Hematopoietic multipotent progenitor cell treated with erythropoietin and hydrocortisone succinate and interleukin-3 and kit ligand, for 15 days (in vitro differentiated cells): ENCODE measurements around the gene IGSF9.
"Not testable (repeated sequence)": the region's sequence is repeated elsewhere in the genome, so short reads cannot be mapped to it uniquely, and the experiment has no call there.

Experiments used
- DNase-seq: peaks from one replicate; pipeline ENCODE4 v3.0.0-alpha.2; 2015; ENCODE audit warnings: low spot score

IGSF9 gene

GRCh38 chr1:159920202-159920601, 25.2 kb downstream of the IGSF9 start:
- no peak for DNase-seq

- no peak for DNase-seq
Measured at GRCh38 chr1:159919236-159919865, 26.1 kb downstream of the IGSF9 start.

GRCh38 chr1:159918352-159919200, 26.8 kb downstream of the IGSF9 start:
- no peak for DNase-seq

- DNase-seq = no peak
Measured at GRCh38 chr1:159917533-159918351, 27.7 kb downstream of the IGSF9 start.

- DNase-seq = no peak
Measured at GRCh38 chr1:159916242-159917051, 29.0 kb downstream of the IGSF9 start.

- no peak for DNase-seq
Measured at GRCh38 chr1:159915571-159916241, 29.7 kb downstream of the IGSF9 start.

GRCh38 chr1:159914252-159915018, 31.0 kb downstream of the IGSF9 start:
- no peak for DNase-seq

GRCh38 chr1:159913451-159914192, 31.8 kb downstream of the IGSF9 start:
- DNase-seq = no peak

- DNase-seq = no peak
Measured at GRCh38 chr1:159911326-159912070, 33.9 kb downstream of the IGSF9 start.

GRCh38 chr1:159908031-159908940, 37.1 kb downstream of the IGSF9 start:
- DNase-seq = peak; percentile 69

GRCh38 chr1:159906960-159907359, 38.5 kb downstream of the IGSF9 start:
- no peak for DNase-seq

- DNase-seq = not testable (repeated sequence)
Measured at GRCh38 chr1:159904036-159904435, 41.4 kb downstream of the IGSF9 start.

- no peak for DNase-seq
Measured at GRCh38 chr1:159902541-159902940, 42.9 kb downstream of the IGSF9 start.

- no peak for DNase-seq
Measured at GRCh38 chr1:159900755-159901360, 44.6 kb downstream of the IGSF9 start.

GRCh38 chr1:159900086-159900680, 45.2 kb downstream of the IGSF9 start, which contains the start of gene CFAP45:
TSS of gene CFAP45 (minus strand) at chr1:159900165. CDS start at chr1:159900098, 67 bp downstream.
- DNase-seq = peak; percentile 78

GRCh38 chr1:159899634-159900033, 45.8 kb downstream of the IGSF9 start:
- not testable (repeated sequence) for DNase-seq

- no peak for DNase-seq
Measured at GRCh38 chr1:159898527-159898926, 46.9 kb downstream of the IGSF9 start.
